HG03439 (cell line): Measurements from ENCODE around the gene EIF3D.

ENCODE experiments used
- ATAC-seq: cut with Tn5 transposase; IDR thresholded peaks from one replicate; pipeline ENCODE4 v1.9.1; 2021; ENCODE audit warnings: mild to moderate bottlenecking, moderate library complexity; ENCODE audit not compliant: unreplicated experiment

The EIF3D gene

DNA sequence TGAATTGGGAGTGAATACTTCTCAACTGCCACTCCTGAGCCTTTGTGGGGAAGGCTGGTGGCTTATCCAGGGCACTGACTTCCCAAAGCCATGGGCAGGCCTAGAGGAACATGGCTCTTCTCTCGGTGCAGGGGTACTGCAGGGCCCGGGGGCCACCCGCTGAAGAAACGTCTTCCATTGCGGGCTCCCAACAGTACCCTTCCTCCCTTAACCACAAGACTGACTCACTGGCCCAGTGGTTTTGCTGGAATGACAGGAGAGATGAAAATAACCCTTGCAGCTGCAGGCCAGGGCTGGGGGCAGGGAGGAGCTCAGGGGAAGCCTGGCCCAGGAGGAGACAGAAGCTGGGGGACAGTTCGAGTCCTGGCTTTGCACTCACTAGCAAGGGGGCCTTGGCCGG is 61.0 kb downstream of the EIF3D start:
- ATAC-seq, result no peak

DNA sequence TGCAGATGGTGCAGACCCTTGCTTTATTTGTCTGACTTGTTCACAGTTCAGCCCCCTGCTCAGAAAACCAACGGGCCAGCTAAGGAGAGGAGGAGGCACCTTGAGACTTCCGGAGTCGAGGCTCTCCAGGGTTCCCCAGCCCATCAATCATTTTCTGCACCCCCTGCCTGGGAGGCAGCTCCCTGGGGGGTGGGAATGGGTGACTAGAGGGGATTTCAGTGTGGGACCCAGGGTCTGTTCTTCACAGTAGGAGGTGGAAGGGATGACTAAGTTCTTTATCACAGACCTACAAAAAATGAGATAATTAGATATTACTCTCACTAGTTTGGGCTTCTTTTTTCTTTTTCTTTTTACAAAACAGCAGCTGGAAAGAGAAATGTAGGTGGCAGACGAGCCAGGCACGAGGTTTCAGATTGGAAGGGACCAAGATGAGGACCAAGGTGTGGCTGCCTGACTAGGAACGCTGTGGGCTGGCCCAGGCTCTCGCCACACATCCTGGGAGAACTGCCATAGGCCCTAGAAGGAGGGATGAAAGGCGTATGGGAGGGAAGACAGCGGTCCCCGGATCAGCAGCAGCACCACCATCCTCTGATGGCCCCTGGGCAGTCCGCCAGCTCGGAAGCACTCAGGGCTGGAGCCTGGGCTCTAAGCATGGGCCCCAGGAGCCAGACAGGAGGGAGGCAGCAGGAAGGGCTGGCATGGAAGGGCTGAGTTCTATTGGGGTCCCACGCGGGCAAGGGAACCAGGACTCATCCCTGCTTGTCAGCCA is 61.7 kb downstream of the EIF3D start:
- no peak for ATAC-seq

DNA sequence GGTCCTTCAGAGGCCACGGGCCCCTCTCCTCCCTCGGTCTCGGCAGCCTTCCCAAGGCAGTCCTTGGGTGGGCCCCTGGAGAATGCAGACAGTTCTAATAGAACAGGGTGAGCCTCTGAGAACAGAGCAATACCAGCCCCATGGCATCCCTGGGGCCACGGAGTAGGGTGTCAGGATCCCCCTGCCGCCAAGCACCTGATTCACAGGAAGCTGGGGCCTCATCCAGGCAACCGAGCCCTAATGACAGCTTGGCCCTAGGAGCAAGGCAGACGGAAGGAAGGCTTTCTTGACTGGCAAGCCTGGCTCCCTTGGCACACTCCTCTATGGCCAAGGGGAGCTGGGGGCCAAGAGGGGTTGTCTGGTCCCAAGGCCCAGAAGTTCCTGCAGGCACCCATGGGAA is 62.7 kb downstream of the EIF3D start:
- ATAC-seq, result no peak

DNA sequence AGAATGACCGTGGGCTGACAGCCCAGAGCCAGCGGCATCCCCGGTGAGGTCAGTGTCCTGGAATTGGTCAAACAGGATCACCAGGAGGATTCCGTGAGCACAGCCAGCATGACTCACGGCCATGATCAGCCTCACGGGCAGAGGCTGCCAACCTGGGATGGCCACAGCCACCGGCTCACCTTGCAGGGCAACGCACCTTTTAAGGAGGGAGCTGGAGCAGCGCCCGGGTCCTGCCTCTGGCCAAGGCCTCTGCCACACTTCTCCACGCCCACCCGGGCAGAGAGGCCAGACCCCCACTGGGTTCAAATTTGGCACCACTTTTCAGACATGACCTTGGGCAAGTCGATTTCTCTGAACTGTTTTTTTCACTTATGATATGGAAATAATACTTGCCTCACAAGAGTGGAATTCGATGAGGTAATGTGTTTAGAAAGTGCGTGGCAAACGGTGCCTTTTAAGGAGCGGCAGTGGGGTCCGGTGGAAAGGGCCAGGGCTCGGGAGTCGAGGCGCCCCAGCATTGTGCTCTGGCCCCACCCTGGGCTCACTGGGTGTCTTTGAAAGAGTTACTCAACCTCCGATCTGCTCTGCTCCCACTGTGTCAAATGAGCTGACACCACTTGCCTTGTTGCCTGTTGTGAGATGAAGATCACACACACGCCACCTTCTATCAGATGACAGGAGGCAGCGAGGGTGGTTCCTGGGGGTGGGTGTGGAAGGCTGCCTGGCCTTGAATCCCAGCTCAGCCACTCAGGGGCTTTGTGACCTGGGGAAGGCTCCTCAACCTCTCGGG is 63.5 kb downstream of the EIF3D start:
- no peak for ATAC-seq

DNA sequence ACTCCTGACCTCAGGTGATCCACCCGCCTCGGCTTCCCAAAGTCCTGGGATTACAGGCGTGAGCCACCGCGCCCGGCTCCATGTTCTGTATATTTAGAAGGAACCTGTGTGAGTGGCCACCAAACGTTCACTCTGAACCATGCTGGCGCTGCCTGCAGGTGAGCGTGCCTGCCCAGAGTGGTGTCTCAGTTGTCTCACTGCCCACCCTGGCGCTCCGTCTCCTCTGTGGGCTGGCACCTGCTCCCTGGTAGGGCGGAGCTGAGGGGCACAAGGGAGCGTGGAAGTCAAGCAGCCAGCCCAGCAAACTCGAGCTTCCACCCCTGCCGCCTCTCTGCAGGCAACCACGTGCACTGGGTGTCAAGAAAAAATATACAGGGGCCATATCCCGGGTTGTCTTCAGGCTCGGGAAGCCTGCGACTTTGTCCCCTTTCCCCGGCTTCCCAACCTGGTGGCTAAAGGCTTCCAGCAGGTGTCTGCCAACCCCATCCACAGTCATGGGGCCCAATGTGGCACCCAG is 64.2 kb downstream of the EIF3D start:
- no peak for ATAC-seq

GRCh38 chr22:36463783-36464184 is 65.2 kb downstream of the EIF3D start:
- no peak for ATAC-seq

DNA sequence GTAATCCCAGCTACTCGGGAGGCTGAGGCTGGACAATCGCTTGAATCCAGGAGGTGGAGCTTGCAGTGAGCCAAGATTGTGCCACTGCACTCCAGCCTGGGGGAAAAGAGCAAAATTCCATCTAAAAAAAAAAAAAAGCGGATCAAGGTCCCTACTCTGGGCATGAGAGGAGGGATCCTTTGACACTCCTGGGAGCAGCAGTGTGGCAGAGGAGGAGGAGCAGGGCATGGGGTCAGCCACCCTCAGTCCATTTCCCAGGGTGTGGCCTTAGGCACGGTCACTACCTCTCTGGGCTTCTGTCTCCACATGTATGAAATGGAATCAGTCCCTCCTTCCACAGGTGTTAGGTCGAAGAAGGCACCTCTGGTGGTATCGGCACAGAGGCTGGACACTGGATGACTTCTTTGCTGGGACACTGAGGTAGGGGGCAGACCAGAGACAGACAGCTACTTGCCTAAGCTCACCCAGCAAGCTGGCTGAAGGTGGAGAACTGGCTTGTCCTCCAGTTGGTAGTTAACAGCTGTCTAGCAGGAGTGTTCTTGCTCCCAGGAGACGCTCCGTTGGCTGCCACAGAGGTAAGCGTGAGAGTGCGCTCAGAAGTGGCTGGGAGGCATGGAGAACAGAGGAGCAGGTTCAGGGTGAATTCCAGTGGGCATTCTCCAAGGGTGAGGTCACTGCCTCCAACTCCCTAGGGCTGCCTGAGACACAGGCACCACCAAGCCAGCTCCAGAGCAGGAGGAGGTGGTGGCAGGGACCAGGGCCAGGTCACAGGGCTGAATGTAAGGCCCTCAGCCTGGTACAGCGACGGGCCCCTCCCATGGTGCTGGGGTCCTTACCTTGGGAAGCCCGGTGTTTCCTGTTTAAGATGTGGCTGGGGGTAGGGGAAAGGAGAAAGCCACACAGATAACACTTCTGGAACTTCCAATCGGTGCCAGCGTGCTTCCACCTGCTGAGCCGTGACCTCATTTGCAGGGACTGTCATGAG is 67.0 kb downstream of the EIF3D start:
- no peak for ATAC-seq
